Stimulated activated naive B cell treated with anti-CD40 and anti-IgM and Interleukin-4, amounts not matched to agents 10 μg/mL and 1 μg/mL and 100 μg/mL, for 72 hours (primary cell): ENCODE measurements around the gene TTBK2.

Source experiments
- ATAC-seq, 2 donors: fragments of 150-1000 bp; cut with Tn5 transposase; replicated peaks; 2 replicates each; pipeline ENCODE4 v1.10.0; 2021; ENCODE audit warnings: moderate library complexity in 1 of 2
- DNase-seq: peaks from one replicate; pipeline ENCODE4 v3.0.0; 2021
- H3K27ac Mint-ChIP-seq: one replicate; pipeline ENCODE4 v1.8.0; 2022; ENCODE audit warnings: mild to moderate bottlenecking, mixed read lengths
- H3K27me3 Mint-ChIP-seq, 2 donors: one replicate each; pipeline ENCODE4 v1.8.0; 2022; ENCODE audit warnings: mixed read lengths in 2 of 2
- H3K36me3 Mint-ChIP-seq, 2 donors: one replicate each; pipeline ENCODE4 v1.8.0; 2022; ENCODE audit warnings: mixed read lengths in 2 of 2, mild to moderate bottlenecking in 1 of 2
- H3K4me1 Mint-ChIP-seq, 2 donors: one replicate each; pipeline ENCODE4 v1.8.0; 2022; ENCODE audit warnings: mixed read lengths in 2 of 2, mild to moderate bottlenecking in 1 of 2
- H3K4me3 Mint-ChIP-seq, 2 donors: one replicate each; pipeline ENCODE4 v1.8.0; 2022; ENCODE audit warnings: mild to moderate bottlenecking in 2 of 2, mixed read lengths in 2 of 2, moderate library complexity in 1 of 2
- H3K9me3 Mint-ChIP-seq, 2 donors: one replicate each; pipeline ENCODE4 v1.8.0; 2022; ENCODE audit warnings: mixed read lengths in 2 of 2, mild to moderate bottlenecking in 1 of 2

TTBK2 gene

DNA sequence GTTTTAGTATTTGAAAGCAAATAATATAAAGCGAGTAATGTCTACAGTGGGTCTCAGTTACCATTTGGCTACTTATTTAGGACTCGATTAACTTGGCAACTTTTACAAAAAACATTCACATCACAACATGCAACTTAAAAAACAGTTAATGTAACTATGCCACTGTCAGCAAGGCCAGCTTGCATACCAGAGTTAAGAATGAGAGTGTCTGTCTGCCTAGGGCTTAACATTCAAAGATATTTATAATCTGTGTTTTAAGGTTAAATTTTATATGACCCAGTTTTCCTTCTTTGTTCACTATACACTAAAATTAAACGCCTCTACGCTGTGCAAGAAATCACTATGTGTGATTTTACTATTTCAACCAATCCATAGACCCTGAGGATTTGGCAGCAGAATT lies 178.4 kb downstream of the TTBK2 start:
- peaks cover 0 to 5% of the 10 kb centered on the region in 2 donors for H3K4me1 Mint-ChIP-seq
- H3K27me3 Mint-ChIP-seq: no peaks in the 10 kb centered on the region
- H3K9me3 Mint-ChIP-seq: no peaks in the 10 kb centered on the region
- H3K27ac Mint-ChIP-seq: no peak overlapping the region
- ATAC-seq (no peak), DNase-seq (no peak)
- H3K4me3 Mint-ChIP-seq: no peak overlapping the region
- peaks cover 7 to 10% of the 10 kb centered on the region in 2 donors for H3K36me3 Mint-ChIP-seq

DNA sequence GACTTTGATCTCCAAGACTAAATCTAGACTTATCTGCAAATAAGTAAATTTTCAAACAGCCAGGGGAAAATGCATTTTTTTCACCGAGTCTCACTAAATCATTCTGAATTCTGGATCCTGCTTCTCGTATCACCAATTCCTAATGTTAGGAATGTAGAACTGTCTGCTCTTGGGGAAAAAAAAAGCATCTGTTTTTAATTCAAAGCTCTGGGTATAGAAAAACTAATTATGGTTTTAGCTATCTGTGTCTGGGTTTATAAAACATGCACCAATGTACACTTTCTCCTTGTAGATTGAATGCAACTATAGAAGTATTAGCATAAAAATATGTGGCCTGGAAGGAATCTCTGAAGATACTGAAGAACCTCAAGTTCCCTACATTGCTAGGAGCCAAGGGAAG lies 178.9 kb downstream of the TTBK2 start:
- H3K9me3 Mint-ChIP-seq: no peaks in the 10 kb centered on the region
- DNase-seq: no peak
- H3K4me1 Mint-ChIP-seq: peaks cover 0 to 5% of the 10 kb centered on the region in 2 donors
- no peaks in the 10 kb centered on the region for H3K27me3 Mint-ChIP-seq
- ATAC-seq: no peak
- H3K36me3 Mint-ChIP-seq: peaks cover 7 to 10% of the 10 kb centered on the region in 2 donors
- H3K27ac Mint-ChIP-seq: no peak overlapping the region
- H3K4me3 Mint-ChIP-seq: no peak overlapping the region

DNA sequence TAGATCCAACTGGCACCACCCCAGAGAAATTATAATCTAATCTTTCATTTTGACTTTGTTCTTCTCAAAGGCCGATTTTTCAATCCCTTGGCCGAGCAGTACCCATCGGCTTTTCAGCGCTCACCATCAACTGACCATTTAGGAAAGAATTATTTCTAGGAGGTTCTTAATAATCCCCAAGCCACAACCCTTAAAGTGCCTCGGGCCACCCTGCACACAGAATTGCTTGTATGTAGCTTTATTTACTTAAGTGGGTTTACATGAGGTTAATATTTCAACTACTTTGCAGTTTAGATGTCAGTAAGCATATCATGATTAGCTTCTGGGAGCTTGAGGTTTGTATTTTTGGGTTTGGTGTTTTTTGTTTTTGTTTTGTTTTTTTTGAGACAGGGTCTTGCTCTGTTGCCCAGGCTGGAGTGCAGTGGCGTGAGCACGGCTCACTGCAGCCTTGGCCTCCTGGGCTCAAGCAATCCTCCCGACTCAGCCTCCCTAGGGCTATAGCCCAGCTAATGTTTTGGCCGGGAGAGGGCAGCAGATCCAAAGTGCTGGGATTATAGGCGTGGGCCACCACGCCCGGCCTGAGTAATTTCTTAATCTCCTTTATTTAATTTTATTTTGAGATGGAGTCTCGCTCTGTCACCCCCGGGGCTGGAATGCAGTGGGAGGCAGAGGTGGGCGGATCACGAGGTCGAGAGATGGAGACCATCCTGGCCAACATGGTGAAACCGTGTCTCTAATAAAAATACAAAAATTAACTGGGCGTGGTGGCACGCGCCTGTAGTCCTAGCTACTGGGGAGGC lies 182.8 kb downstream of the TTBK2 start:
- peaks cover 7 to 24% of the 10 kb centered on the region in 2 donors for H3K4me1 Mint-ChIP-seq
- H3K27me3 Mint-ChIP-seq: no peaks in the 10 kb centered on the region
- H3K4me3 Mint-ChIP-seq: peak overlapping the region; percentile 82 to 90
- ATAC-seq (no peak), DNase-seq (no peak)
- peak overlapping the region; percentile 81 for H3K27ac Mint-ChIP-seq
- H3K36me3 Mint-ChIP-seq: peaks cover 11 to 13% of the 10 kb centered on the region in 2 donors
- H3K9me3 Mint-ChIP-seq: no peaks in the 10 kb centered on the region

DNA sequence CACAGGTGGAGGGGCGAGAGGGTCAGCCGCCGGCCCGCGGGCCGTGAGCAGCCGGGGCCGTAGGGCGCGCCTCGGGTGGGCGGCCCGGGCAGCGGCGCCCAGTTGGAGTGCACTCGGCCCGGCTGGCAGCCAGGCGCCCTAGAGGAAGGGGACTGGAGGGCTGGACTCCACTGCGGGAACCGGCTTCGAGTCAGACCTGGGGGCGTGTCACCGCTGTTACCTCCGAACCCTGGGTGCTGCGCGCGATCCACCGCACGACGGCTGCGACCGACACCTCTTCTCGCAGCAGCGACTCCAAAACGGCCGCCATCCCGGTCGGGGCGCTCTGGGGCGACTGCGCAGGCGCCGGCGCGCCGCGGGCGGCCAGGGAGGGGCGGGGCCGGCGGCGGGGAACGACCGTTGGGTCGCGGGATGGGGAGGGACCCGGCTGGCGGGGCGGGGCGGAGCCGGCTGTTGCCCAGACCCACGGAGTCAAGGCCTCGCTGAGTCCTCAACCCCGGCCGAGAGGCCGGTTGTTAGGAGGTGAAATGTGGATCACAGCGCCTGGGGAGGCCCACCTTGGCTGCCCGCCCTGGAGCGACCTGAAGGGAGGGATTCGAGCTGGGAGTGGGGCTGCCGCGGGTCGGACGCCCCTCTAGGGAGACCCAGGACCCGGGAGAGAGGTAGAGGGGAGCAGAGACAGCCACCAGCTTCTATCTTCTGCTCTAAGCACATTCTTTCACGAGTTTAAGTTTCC lies 183.6 kb downstream of the TTBK2 start, which contains the start of gene CDAN1:
CDAN1 (minus strand) TSS at position 336 of the 736 bp plus-strand sequence; CDS start at position 310, 26 bp downstream.
- ATAC-seq (peak; percentile 95 to 97), DNase-seq (peak; percentile 82)
- H3K4me3 Mint-ChIP-seq: peak within 1 kb of the TSS; percentile 84 to 90
- H3K4me1 Mint-ChIP-seq: peaks cover 7 to 24% of the 10 kb centered on the region in 2 donors
- no peaks in the 10 kb centered on the region for H3K27me3 Mint-ChIP-seq
- no peaks in the 10 kb centered on the region for H3K9me3 Mint-ChIP-seq
- H3K36me3 Mint-ChIP-seq: peaks cover 15 to 21% of the 10 kb centered on the region in 2 donors
- peak within 1 kb of the TSS; percentile 81 for H3K27ac Mint-ChIP-seq

DNA sequence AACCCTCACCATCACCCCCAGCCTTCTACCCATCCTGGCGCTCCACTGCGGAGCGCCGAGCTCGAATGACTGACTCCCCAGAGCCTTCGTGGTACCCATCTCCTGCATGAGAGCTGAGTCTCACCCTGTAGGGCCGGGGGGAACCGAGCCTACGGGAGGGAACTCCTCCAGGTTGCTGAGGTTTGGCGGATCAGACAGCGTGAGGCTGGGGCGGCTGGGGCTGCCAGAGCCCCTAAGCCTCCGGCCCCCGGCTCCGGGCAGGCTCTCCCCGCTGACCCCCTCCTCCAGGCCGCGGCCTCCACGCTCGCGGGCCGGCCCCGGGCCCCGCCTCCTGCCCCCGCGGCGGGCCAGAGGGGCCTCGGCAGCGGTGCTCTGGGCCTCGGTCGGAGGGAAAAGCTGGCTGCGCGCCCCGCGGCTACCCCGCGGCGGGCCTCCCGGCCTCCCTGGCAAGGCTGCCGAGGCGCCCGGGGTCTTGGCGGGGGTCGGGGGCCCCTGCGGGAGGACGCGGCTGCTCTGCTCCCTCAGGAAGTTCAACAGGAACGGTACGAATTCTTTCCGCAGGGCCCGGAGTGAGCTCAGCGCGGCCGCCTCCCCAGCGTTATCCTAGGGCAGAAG lies 184.3 kb downstream of the TTBK2 start:
- H3K27ac Mint-ChIP-seq: peak overlapping the region; percentile 51
- peak; percentile 43 to 47 for ATAC-seq
- peaks cover 7 to 24% of the 10 kb centered on the region in 2 donors for H3K4me1 Mint-ChIP-seq
- no peaks in the 10 kb centered on the region for H3K27me3 Mint-ChIP-seq
- peaks cover 20 to 27% of the 10 kb centered on the region in 2 donors for H3K36me3 Mint-ChIP-seq
- no peaks in the 10 kb centered on the region for H3K9me3 Mint-ChIP-seq
- no peak for DNase-seq
- H3K4me3 Mint-ChIP-seq: peak overlapping the region; percentile 84 to 90

DNA sequence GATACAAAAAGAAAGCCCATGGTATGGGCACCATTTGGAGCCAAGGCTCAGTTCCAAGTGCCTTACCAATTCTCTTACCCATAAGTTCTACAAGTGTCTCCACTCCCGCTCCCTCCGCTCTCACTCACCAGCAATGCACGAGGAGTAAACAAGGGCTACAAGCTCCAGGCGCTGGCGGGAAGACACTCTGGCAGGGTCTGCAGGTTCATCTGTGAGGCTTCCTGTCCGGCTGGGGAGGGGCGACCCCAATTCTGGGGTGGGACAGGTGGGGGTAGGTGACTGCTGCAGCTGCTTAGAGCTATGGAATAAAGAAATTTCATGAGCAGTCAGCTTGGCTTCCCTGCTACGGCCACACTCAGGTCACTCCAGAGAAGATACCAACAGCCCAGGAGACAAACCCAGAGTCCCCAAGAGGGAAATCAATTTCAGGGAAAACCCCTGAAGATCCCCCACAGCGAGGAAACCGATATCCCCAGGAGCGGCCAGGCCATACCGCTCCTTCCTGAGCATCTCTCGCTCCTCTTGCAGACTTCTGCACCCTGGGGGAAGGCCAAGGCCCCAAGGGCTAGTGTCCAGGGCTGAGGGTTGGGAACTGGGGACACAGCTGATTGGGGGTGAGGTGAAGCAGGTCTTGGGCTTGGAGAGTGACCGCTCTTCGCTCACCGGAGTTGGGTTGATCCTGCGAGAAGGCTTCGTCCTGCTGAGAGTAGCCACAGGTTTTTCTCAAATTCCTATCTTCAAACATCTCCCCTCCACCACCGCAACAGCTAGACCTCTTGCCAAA lies 185.0 kb downstream of the TTBK2 start:
- no peaks in the 10 kb centered on the region for H3K27me3 Mint-ChIP-seq
- no peaks in the 10 kb centered on the region for H3K9me3 Mint-ChIP-seq
- peak overlapping the region; percentile 84 to 90 for H3K4me3 Mint-ChIP-seq
- ATAC-seq (no peak), DNase-seq (no peak)
- peak overlapping the region; percentile 17 for H3K27ac Mint-ChIP-seq
- peaks cover 7 to 24% of the 10 kb centered on the region in 2 donors for H3K4me1 Mint-ChIP-seq
- H3K36me3 Mint-ChIP-seq: peaks cover 24 to 32% of the 10 kb centered on the region in 2 donors

DNA sequence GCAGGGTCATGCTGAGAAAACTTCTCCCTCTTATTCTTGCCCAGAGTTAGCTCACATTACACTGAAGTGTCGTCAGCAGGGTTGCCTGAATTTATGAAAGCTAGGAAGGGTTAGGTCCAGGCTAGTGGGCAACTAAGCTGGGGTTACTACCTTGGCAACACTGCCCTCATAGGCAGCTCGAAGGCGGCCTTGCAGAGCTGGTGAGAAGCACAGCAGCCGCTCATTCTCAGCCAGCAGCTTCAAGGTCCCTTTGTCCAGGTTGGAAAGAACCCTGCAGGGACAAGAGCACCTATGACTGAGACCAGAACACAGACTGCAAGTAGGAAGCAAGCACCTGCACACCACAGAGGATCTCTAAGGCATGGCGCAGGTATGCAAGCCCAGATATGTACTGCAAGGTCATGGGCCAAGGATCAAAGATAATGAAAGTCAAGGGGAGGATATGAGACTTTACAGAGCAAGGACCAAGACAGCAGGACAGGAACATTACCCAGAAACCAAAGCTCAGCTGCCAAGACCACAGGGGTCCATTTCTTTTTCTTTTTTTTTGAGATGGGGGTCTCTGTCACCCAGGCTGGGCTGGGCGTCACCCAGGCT lies 186.4 kb downstream of the TTBK2 start:
- peak overlapping the region in 1 of 2 donors; percentile 11 for H3K4me3 Mint-ChIP-seq
- H3K4me1 Mint-ChIP-seq: peaks cover 10 to 24% of the 10 kb centered on the region in 2 donors
- H3K36me3 Mint-ChIP-seq: peaks cover 35 to 42% of the 10 kb centered on the region in 2 donors
- no peak overlapping the region for H3K27ac Mint-ChIP-seq
- no peak for DNase-seq
- no peak for ATAC-seq
- no peaks in the 10 kb centered on the region for H3K9me3 Mint-ChIP-seq
- no peaks in the 10 kb centered on the region for H3K27me3 Mint-ChIP-seq

DNA sequence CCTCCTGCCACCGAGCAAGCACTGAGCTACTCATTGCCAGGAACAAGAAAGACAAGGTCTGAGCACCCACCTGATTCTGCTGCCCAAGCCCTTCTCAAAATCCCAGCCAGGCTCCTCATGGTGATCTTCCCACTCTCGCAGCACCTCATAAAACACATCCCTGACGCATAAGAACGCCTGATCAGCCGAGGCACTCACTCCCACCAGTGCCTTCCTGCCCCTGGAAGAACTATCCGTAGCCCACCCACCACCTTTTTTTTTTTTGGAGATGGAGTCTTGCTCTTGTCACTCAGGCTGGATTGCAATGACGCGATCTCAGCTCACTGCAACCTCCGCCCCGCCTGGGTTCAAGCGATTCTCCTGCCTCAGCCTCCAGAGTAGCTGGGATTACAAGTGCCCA lies 187.6 kb downstream of the TTBK2 start:
- Mint-ChIP-seq H3K36me3 (peaks cover 41 to 50% of the 10 kb centered on the region in 2 donors), H3K9me3 (no peaks in the 10 kb centered on the region), H3K27ac (peak overlapping the region; percentile 31), H3K4me3 (no peak overlapping the region), H3K4me1 (peaks cover 10 to 24% of the 10 kb centered on the region in 2 donors), H3K27me3 (no peaks in the 10 kb centered on the region)
- DNase-seq: no peak
- ATAC-seq: no peak

DNA sequence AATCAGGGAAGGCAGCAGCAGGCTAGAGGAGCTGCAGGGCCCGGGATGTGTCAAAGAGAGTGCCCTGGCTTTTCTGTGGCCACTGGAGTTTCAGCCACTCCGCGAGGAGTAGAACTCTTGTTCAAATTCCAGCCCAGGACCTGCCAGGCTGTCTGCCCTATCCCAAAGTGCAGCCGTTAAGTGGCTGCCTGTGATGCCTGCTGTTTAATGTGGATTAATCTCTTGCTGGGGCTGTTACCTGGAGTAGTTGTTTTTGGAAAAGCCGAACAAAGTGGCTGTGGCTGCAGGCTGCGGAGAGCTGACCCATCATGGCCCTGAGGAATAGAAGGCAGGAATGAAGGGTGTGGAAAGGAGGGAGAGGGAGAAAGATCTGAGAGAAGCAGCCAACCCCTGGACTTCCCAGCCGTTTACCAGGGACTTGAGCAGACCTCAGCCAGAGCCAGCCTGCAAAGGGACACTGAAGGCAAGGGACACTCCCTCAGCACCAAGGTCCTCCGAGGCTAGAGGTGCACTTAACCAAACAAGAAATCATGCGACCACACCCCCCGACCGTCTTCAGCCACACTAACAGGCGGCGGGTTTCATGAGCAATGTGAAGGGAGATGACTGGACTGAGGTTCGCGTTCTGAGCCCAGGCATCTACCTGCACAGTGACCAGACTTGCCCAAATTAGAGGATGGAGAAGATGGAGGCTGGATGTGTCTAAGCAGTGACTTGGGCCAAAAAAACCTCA lies 188.3 kb downstream of the TTBK2 start:
- Mint-ChIP-seq H3K4me3 (no peak overlapping the region), H3K9me3 (no peaks in the 10 kb centered on the region), H3K36me3 (peaks cover 44 to 57% of the 10 kb centered on the region in 2 donors), H3K27ac (no peak overlapping the region), H3K27me3 (no peaks in the 10 kb centered on the region), H3K4me1 (peaks cover 10 to 19% of the 10 kb centered on the region in 2 donors)
- no peak for ATAC-seq
- DNase-seq: no peak

DNA sequence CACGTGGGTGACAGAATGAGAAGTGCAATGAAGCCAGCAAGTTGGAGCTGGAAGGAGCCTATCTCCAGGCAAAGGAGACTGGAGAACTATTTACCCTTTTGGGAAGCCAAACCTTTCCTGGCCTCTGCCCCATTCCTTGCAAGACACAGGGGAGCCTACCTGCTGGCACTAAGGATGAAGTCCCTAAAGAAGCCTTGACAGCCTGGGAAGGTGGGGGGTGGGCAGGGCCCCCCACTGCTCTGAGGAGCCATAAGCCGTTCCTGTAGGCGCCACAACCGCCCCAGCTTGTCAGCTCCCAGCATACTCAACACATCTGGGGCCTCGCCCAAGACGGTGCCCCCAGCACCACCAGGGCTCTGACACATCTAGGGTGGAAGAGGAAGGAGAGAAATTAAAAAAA lies 189.1 kb downstream of the TTBK2 start:
- Mint-ChIP-seq H3K9me3 (no peaks in the 10 kb centered on the region), H3K27me3 (no peaks in the 10 kb centered on the region), H3K4me1 (peaks cover 10 to 19% of the 10 kb centered on the region in 2 donors), H3K4me3 (no peak overlapping the region), H3K27ac (no peak overlapping the region), H3K36me3 (peaks cover 50 to 59% of the 10 kb centered on the region in 2 donors)
- no peak for ATAC-seq
- DNase-seq: no peak

DNA sequence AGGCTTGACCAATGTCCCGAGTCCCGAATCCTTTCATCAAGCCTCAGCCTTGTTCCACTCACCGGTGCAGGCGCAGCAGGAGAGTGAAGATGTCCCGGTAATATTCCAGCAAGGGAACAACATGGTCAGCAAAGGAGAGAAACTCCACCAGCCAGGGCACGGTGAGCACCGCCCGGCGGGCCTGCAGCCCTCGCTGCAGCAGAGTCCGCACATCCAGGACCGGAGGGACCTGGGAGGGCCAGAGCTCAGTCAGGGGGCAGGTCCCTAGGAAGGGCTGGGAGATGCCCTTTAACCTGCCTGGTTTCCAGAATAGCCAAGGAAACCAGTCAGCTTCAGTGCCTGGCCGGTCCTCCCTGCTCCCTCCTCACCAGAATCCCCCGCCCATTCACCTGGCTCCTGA lies 190.0 kb downstream of the TTBK2 start:
- H3K27me3 Mint-ChIP-seq: no peaks in the 10 kb centered on the region
- no peak overlapping the region for H3K4me3 Mint-ChIP-seq
- no peak overlapping the region for H3K27ac Mint-ChIP-seq
- peaks cover 49 to 61% of the 10 kb centered on the region in 2 donors for H3K36me3 Mint-ChIP-seq
- DNase-seq (no peak), ATAC-seq (no peak)
- no peaks in the 10 kb centered on the region for H3K9me3 Mint-ChIP-seq
- peaks cover 8 to 11% of the 10 kb centered on the region in 2 donors for H3K4me1 Mint-ChIP-seq

DNA sequence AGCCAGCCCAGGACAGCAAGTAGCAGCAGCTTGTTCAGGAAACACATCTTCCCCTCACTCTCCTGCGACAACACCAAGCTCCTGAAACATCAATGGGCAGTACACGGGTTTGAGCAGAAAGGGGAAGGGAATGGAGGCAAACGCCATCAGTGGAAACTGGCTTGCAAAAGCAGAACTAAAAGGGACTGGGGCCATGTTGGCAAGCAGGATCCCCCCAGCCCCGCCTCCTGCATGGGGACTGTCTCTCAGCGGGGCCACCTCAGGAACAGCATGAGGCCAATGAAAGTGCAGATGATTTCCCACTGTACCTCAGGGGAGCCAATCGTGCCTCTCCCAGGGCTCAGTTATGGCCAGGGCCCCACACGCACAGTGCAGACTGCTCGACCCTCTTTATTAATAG lies 190.4 kb downstream of the TTBK2 start:
- DNase-seq (no peak), ATAC-seq (no peak)
- no peak overlapping the region for H3K4me3 Mint-ChIP-seq
- H3K4me1 Mint-ChIP-seq: peaks cover 6 to 7% of the 10 kb centered on the region in 2 donors
- no peaks in the 10 kb centered on the region for H3K27me3 Mint-ChIP-seq
- H3K36me3 Mint-ChIP-seq: peaks cover 53 to 62% of the 10 kb centered on the region in 2 donors
- no peak overlapping the region for H3K27ac Mint-ChIP-seq
- no peaks in the 10 kb centered on the region for H3K9me3 Mint-ChIP-seq

DNA sequence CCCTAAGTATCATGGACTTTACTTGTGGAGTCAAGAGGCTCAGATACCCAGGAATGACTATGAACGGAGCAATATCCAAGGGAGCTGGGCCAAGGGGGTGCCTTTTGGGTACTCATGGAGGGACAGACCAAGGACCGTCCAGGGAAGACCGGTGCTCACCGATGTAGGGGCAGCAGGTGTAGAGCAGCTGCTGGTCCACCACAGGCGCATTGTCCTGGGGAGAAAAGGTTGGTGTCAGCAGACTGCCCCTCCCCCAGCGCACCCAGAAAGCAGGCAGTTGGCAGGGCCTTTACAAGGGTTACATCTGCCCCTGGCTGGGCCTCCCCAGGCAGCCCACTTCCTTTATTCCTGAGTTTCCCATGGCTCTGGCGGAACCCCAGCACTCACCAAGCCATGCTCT lies 191.2 kb downstream of the TTBK2 start:
- Mint-ChIP-seq H3K36me3 (peaks cover 56 to 65% of the 10 kb centered on the region in 2 donors), H3K4me3 (no peak overlapping the region), H3K27ac (no peak overlapping the region), H3K27me3 (no peaks in the 10 kb centered on the region), H3K4me1 (peaks cover 4 to 6% of the 10 kb centered on the region in 2 donors), H3K9me3 (no peaks in the 10 kb centered on the region)
- ATAC-seq: no peak
- DNase-seq: no peak
